Dedifferentiated amniotic fluid mesenchymal stem cell (primary cell): ENCODE results near the gene FDX2.
A peak's percentile ranks its signal among the peaks of the same experiment; 100 is the strongest.
"Not testable (repeated sequence)": the region's sequence is repeated elsewhere in the genome, so short reads cannot be mapped to it uniquely, and the experiment has no call there.

Experiments used
- DNase-seq: peaks from one replicate; pipeline ENCODE4 v3.0.0-alpha.2; 2016; ENCODE audit errors: extremely low spot score

FDX2 gene

DNA sequence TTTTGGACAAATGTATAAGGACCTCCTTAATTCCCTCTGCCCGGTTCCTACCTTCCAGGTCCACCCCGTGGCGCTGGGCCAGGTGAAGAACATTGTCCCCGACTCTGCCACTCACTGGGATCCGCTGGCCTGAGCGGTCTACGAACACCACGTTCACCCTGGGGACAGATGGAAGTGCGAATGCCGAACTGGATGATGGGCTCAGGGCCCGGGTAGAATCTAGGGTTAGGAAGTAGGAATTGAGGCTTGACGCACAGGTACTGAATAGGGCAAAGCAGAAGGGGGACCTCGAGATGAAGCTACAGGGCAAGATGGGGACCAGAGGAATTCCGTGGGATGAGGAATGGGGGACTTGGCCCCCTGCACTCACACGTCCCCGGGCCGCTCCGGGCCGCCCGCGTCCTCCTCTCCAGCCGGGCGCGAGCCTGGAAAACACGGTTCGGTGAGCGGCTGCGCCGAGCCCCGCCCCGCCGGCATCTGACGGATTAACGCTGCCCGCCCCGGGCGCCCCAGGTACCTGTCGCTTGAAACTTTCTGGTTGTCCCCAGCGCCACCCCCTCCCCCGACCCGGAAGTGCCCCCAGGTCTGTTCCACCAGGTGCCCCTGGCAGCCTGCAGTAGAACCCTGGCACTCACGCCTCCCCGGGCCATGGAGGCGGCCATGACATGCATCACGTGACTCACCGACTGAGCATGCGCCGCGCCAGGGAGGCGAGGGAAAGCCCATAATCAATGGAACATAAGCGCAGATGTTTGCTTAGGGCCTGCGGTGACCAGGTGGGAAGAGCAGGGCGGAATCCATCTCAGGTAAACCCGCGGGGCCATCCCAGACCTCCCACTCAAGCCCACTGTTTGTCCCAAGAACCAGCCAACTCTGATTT is at the start of gene FDX2:
TSS of gene FDX2 (minus strand) at position 681 of the 880 bp plus-strand sequence. CDS start at position 662, 19 bp downstream.
- peak; percentile 68 for DNase-seq

DNA sequence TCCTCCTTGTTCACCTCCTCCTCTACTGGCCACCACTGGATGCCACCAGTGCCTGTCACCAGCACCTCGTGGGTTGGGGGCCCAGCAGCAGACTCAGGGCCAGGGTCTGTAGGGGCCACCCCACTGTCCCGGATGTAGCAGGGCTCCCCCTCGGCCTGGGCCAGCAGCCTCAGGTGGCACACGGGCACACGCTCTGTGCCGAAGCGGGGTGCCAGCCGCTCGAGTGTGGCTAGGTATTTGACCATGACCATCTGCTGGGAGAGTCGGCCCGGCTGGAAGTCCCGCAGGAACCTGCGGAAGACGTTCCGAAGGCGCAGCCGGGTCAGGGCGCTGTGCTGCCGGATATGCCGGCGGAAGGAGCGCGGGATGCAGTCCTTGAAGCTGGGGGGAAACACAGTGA is 49.7 kb upstream of the FDX2 start:
- DNase-seq: no peak

DNA sequence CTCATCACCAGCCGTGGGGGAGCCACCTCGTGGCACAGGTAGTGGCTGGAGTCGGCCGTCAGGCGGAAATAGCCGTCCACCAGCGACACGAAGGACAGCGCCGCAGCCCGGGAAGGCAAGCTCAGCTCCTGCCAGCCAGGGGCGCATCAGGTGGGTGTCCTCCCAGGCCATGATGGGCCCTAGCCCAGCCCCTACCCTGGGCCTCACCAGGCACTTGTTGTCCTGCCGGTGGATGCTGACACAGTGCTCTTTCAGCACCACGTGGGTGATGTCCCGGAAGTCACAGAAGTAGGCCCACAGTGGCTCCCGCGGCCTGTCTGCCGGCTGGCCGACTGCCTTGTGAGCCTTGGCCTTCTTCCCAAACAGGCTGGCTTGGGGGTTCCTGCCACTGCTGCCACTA is 48.8 kb upstream of the FDX2 start:
- no peak for DNase-seq

DNA sequence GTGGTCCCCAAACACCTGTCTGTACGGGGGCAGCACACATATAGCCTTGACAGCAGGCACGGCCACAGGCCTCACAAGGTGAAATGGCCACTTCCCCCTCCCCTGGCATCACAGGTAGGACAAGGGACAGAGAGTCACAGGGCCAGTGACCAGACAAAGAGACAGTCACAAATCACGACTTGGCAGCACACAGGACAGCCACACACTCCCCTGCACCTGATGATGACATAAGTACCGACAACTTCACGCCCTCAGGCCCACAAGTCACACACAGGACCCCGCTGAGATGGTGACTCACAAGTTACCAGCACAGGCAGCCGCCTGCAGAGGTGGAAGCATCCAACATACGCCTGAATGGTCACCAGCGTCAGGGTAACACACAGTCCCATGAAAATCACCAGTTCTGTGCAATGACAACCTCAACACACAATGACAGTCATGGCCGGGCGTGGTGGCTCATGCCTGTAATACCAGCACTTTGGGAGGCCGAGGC is 48.0 kb upstream of the FDX2 start:
- DNase-seq: no peak

DNA sequence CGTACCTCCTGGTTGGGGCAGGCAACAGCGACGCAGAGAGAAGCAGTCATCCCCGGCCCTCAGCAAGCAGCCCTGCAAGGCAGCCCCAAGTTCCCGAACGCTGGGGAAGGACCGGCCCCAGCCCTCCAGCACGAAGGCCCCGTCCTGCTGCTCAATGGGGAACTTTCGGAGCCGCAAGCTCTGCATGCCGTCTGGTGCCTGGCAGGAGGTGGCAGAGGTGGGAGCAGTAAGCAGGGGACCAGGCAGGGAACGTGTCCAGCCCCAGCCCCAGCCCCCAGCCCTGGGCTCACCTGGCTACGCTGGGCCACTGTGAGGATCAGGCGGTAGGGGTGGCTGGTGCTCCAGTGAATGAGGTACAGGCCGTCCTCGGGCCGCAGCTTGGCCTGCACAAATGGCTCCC is 46.4 kb upstream of the FDX2 start:
- DNase-seq: no peak

DNA sequence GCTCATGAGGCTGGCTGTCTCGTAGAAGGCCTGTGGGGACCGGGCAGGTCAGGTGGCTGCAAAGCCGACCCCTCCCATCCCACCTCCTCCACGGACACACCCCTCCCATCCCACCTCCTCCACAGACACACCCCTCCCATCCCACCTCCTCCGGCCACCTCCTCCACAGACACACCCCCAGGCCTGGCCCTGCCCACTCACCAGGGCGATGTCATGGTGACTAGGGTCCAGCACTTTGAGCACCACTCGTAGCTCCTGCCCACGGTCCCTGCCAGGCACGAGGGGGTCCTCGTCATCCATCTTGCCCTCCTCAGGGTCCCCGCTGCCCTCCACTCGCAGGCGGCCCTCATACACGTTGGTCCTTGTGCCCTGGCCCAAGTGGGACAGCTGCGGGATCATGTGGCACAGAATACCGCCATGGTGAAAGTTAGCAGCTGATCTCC is 45.8 kb upstream of the FDX2 start:
- DNase-seq: no peak

DNA sequence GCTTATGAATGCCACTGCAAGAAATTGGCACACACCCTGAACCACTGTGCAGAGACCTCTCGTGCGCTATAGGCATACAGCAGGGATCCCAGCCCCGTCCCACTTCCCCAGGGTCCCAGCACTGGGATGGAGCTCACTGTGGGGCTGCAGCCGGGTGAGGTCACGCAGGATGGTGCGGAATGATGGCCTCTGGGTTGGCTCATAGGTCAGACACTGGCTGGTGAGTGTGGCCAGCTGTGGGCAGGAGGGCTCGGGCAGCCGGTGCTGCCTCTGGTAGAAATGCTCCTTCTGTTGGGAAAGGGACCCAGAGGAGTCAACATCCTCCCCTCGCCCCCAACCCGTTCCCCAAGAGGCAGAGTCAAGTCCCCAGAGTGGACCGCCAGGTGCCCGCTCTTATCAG is 40.6 kb upstream of the FDX2 start:
- DNase-seq: no peak

DNA sequence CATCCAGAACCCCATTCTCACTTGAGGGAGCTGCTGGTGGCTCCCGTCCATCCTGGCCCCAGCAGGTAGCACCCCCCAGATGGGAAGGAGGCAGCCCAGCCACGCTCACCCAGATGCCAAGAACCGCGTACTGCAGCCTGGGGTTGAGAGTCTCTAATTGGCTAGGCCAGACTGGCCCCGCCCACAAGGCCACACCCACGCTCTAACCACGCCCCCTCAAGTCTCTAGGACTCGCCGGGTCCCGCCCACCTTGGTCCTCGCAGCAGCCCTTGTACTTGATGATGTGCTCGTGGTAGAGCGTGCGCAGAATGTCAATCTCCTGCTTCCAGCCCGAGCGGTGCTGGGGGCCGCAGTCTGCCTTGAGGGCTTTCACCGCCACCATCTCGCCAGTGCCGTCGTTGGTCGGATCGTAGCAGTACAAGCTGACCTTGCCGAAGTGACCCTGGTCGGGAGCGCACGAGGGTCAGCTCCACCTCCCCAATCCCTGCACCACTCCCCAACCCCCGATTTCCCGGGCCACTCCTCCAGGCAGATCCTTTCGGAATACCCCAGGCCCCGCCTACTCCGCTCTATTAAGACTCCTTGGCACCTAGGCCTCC is 38.1 kb upstream of the FDX2 start:
- DNase-seq: no peak

DNA sequence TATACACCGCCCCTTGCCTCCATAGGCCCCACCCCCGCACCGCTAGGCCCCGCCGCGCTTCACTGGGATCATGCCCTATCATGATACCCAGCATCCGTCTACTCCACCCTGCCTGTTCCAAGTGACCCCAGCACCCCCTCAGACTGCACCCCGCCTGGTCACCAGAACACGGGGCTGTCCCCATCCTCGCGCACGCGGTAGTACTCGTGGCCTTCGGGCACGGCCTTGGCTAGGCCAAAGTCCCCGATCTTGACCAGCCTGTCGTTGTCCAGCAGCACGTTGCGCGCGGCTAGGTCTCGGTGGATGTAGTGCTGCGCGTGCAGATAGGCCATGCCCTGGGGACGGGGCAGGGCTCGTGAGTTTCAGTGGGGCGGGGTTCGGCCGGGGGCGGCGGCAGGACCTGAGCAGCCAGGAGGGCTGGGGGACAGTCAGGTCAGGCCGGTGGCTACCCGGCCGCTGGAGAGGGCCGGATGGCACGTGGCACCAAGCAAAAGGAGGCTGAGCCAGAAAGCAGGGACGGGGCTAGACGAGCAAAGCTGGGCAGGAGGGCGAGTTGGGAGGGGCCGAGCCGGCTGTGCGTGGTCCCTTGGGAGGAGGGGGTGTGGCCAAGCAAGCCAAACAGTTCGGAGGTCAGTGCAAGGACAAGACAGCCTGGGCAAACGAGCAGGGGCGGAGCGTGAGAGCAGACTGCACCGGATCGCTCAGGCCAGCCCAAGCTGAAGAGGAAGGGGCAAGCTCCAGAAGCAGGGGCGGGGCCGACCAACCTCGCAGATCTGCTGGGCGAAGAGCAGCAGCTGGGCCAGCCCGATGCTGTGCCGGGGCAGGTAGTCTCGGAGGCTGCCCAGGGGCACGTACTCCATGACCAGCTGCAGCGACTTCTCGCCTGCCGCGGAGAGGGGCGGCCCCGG is 37.2 kb upstream of the FDX2 start:
- DNase-seq: no peak

DNA sequence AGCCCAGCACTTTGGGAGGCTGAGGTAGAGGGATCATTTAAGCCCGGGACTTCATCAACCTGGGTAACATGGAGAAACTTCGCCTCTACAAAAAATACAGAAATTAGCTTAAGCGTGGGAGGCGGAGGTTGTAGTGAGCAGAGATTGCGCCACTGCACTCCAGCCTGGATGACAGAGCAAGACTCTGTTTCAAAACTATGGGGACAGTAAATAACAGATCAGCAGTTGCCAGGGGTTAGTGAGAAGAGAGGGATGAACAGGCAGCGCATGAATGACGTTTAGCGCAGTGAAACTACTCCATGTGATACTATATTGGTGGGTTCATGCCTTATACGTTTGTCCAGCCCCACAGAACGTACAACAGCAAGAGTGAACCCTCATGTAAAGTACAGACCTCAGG is 30.7 kb upstream of the FDX2 start:
- DNase-seq: no peak

DNA sequence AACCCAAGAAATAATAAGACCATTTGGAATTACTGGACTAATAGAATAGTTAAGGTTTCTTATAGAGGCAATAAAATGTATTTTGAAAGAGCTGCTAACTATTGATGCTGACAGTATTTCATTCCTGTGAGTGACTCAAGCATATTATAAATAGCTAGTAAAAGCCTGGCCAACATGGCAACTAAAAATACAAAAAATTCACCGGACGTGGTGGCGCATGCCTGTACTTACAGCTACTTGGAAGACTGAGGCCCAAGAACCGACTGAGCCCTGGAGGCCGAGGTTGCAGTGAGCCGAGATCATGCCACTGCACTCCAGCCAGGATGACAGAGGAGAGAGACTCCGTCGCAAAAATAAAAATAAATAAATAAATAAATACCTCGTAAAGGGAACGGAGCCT is 29.0 kb upstream of the FDX2 start:
- no peak for DNase-seq

DNA sequence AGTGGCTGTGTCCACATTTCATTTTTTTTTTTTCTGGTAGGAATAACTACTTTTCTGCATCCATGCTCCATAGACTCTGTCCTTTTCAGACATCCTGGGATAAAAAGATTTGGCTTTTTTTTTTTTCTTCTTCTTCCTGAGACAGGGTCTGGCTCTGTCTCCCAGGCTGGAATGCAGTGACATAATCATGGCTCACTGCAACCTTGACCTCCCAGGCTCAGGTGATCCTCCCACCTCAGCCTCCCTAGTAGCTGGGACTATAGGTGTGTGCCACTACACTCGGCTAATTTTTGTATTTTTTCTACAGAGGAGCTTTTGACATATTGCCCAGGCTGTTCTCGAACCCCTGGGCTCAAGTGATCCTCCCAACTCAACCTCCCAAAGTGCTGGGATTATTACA is 27.7 kb upstream of the FDX2 start:
- no peak for DNase-seq

DNA sequence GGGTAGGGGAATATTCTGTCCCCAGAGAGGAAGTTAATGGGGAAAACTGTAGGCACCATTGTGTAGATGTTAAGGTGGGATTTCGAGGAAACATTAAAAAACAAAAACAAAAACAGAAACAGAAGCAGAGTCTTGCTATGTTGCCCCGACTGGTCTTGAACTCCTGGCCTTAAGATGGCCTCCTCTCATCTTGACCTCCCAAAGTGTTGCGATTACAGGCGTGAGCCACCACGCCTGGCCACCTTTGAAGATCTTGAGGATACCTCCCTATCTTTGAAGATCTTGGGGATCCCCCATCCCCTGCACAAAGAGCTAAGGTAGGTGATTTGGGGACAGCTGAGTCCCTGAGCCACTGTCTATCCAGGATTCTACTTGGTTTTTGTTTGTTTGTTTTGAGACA is 24.2 kb upstream of the FDX2 start:
- no peak for DNase-seq

DNA sequence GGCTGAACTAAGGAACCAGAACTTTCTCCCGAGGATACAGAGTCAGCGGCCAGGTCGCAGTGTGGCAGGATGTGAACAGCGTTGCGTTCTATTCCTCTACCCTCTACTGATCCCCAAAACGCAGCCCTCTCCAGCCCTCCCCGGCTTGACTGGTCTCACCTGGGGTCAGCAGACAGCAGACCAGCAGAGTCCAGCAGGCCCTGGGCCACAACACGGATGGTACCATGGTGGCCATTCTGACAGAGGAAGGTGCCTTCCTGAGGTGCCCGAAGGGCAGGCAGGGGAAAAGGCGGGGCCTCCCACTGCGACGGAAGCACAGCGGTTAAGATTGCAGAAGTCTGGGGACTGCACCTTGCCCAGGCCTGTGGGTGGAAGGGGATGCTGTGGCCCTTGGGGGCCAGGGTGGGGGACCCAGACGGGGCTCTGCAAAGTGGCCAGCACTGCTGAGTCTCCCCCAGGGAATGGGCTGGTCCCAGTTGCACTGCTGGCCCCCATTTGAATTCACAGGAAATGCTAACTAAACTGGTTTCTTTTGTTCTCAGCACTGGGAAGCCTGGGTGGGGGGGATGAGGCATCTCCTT is 23.7 kb upstream of the FDX2 start, which contains the start of gene ICAM3:
TSS of gene ICAM3 (minus strand) at position 245 of the 581 bp plus-strand sequence. CDS start at position 235, 10 bp downstream.
- no peak for DNase-seq

DNA sequence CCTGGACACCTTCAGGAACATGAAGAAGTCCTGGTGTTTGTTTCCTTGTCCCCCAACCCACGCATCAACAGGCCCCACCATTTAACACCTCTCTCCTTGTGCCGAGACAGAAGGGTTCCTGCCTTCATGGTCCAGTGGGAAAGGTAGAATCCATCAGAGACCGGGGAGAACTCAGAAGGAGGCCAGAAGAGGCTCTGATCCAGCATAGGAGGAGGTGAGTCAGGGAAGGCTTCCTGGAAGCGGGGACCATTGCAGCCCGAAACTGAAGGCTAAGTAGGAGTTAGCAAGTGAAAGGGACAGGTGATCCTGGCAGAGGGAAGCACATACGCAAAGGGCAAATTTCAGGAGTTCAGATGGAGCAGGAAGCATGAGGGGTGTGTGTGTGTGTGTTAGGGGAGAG is 23.1 kb upstream of the FDX2 start:
- DNase-seq: no peak

DNA sequence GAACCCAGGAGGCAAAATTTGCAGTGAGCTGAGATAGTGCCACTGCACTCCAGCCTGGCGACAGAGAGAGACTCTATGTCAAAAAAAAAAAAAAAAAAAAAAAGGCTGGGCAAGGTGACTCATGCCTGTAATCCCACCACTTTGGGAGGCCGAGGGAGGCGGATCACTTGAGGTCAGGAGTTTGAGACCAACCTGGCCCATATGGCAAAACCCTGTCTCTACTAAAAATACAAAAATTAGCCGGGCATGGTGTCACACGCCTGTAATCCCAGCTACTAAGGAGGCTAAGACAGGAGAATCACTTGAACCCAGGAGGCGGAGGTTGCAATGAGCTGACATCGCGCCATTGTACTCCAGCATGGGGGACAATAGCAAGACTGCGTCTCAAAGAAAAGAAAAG is 20.9 kb upstream of the FDX2 start:
- not testable (repeated sequence) for DNase-seq

DNA sequence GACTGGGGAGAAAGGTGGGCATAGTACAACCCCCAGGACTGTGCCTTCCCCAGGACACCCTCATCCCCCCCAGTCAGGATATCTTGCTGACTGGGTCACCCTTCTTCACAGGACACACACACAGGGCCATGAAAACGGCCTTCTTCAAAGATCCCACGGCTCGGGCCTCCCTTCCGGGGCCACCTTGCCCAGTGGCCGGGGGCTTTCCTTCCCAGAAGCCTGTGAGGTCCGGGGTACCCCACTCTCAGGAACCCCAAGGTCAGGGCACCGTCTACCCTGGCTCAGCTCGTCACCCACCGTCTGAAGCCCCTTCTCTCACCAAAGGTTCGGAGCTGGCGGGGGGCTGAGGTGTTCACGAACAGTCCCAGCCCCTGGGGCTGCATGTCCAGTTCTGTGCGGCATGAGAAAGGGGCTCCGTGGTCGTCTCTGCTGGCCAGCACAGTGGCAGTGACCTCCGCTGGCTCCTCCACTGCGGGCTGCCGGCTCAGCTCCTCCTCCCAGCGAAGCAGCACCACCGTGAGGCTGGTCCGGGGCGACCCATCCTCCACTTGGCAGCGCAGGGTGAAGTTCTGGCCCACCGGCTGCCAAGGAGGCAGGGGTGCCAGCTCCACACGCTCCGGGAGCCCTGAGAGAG is 19.7 kb upstream of the FDX2 start:
- no peak for DNase-seq

DNA sequence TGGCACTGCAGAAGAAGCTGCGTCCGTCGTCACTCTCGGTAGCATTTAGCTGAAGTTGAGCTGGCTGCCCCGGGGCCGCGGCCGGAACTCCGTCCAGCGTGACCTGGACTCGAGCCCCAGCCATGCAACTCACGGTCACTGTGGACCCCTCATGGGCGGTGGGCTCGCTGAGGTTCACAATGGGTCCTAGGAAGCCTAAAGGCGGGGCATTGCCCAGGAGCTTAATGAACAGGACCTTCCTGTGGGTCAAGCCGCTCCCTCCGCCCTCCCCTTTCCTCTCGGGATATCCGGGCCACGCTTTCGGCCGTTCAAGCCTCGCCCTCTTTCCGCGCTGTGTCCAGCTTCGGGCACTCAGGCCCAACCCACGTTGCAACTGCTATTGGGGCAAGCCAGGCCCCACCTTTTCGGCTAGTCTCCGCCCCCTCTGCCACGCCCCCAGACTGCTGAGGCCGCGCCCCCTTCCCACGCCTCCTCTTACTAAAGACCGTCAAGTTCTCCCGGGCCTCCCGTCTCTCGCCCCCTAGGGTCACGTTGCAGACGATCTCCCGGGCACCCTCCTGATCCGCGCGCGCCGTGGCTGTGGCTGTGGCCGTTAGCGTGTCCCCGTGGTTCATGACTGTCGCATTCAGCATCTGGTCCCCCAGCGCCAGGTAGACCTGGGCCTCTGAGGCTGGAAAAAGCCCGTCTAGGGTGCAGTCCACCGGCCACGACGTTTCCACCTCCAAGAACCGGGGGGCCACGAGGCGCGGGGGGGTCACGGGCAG is 19.0 kb upstream of the FDX2 start:
- DNase-seq: peak; percentile 90

DNA sequence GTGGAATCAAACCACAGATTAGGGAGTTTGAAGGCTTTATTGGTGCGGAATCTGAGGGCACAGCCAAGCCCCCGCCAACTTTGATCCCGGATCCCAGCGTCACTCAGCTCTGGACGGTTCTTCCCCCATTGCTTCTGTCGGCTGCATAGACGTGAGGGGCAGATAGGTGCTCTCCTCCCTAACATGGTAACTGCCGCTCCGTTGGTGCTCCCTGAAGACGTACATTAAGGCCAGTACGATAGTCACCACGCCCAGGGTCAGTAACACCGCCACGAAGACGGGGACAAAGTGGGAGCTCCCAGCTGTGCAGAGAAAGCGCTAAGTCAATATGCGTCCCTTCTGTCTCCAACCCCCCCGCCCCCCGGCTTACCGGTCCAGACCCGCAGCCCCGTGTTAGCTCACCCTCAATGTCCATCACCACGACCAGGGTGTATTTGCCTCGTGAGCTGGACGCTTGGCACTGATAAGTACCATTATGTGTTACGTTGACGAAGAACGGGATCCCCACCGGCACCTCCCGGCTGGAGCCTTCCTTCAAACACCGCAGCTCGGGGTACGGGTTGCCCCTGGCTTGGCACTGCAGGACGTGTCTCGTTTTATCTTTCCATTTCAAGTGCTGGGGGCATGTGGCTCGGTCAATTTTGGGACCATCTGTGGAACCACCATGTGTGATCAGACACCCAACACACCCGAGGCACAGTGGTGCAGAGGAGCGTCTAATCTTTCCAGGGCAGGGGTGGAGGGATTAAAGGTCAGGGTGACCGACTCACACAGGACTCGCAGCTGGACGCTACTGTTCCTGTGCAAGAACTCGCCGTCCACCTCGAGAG is 18.2 kb upstream of the FDX2 start:
- DNase-seq: no peak
